Measurements from ENCODE around the gene COL5A1. TPM values are rescaled to one million over a fixed set of nuclear protein-coding genes. Genes with fewer than 3 reads are reported as not detected.

Gene COL5A1
- total RNA-seq, 1 donor = 295 TPM

- no peak for DNase-seq (ENCODE audit: low read depth)
- TF ChIP-seq CTCF (IDR thresholded peaks at IDR 0.05; ENCODE audit: insufficient read depth, low read depth, low read length) = no peak
- H3K4me3 ChIP-seq (ENCODE audit: low read depth, low read length) = no peak overlapping the region
These were observed 23.3 kb upstream of the COL5A1 start for GRCh38 chr9:134618163-134618832.

- H3K4me3 ChIP-seq (ENCODE audit: low read depth, low read length) = no peak overlapping the region
- TF ChIP-seq CTCF (IDR thresholded peaks at IDR 0.05; ENCODE audit: insufficient read depth, low read depth, low read length) = no peak
- no peak for DNase-seq (ENCODE audit: low read depth)
These were observed 22.7 kb upstream of the COL5A1 start for GRCh38 chr9:134618833-134619447.

DNA sequence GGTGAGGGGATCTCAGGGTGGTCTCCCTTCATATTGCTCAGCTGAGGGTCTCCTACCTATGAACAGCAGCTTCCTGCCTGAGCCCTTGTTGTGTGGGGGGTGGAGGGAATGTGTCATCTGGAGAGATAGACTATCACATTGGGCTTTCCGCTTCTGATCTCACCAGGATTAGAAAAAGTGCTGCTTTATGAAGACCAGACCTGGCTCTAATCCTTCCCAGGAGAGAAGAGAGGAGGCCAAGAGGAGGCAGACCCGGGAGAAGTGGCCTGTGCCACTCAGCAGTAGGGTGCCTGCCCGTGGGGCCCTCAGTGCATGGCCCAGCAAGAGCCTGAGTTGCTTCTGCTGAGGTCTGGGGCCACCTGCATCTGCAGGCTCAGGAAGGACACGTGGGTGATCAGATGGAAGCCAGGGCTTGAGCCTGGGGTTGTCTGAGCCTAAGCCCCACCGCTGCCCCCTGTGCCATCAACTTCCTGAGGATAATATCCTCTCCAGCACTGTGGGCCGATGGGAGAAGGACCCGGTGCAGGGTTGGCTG, 22.1 kb upstream of the COL5A1 start:
- peak; percentile 44 for DNase-seq (ENCODE audit: low read depth)
- H3K4me3 ChIP-seq (ENCODE audit: low read depth, low read length) = no peak overlapping the region
- TF ChIP-seq CTCF (IDR thresholded peaks at IDR 0.05; ENCODE audit: insufficient read depth, low read depth, low read length) = no peak

- no peak for DNase-seq (ENCODE audit: low read depth)
- no peak overlapping the region for H3K4me3 ChIP-seq (ENCODE audit: low read depth, low read length)
These were observed 21.5 kb upstream of the COL5A1 start for GRCh38 chr9:134619983-134620661.

GRCh38 chr9:134620751-134621557, 20.6 kb upstream of the COL5A1 start:
- TF ChIP-seq CTCF (IDR thresholded peaks at IDR 0.05; ENCODE audit: insufficient read depth, low read depth, low read length) = no peak
- H3K4me3 ChIP-seq (ENCODE audit: low read depth, low read length) = no peak overlapping the region
- peak; percentile 14 for DNase-seq (ENCODE audit: low read depth)

More at GRCh38 chr9:134619983-134620661, 21.5 kb upstream of the COL5A1 start:
- no peak for TF ChIP-seq CTCF (IDR thresholded peaks at IDR 0.05; ENCODE audit: insufficient read depth, low read depth, low read length)

DNA sequence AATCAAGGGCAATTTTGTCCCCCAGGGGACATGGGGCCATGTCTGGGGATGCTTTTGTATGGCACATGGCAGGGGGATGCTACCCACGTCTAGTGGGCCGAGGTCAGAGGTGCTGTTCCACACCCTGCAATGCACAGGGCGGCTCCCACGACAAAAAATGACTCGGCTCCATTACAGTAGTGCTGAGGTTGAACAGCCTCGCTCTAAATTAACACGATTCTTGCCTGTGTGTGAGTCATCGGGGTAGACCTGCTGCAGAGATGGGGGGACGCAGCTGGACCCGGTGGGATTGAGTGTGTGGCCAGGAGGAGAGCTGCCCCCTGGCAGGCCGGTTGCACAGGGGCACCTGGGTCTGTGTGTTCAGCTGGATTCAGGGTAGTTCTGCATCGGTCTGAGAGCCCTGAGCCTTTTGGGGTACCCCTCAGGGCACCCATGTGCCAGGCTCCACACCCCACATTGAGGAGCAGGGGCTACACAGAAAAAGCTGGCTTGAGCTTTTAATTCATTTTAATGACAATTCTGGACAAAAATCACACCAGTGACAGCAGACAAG, 20.0 kb upstream of the COL5A1 start:
- no peak overlapping the region for H3K4me3 ChIP-seq (ENCODE audit: low read depth, low read length)
- DNase-seq (ENCODE audit: low read depth) = no peak
- TF ChIP-seq CTCF (IDR thresholded peaks at IDR 0.05; ENCODE audit: insufficient read depth, low read depth, low read length) = no peak

Measured in fibroblast of villous mesenchyme (primary cell).